CD4-positive, alpha-beta T cell treated with Interleukin-4 for 4 hours (primary cell): ENCODE results near the gene LDLRAD3.
"Not testable (repeated sequence)": the region's sequence is repeated elsewhere in the genome, so short reads cannot be mapped to it uniquely, and the experiment has no call there.

ENCODE experiments used
- DNase-seq: peaks from one replicate; pipeline ENCODE4 v3.0.0-alpha.2; 2020

LDLRAD3 gene

DNA sequence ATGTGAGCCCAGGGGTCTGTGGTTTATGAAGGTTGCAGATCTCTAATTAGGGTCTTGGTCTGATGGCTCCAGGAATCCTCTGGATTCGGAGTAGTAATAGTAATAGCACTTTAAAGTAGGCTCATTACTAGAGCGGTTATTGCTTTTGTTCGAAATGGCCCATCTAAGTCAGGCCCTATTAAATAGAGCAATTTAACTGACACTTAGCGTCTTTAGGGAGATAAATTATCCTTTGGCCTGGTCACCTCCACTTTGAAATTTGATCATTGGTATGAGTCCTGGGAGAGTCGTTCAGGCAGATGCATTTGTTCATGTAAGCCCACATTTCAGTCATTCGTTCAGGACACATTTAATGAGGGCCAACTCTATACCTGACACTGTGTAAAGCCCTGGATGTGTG is 54.8 kb downstream of the LDLRAD3 start:
- DNase-seq: no peak

DNA sequence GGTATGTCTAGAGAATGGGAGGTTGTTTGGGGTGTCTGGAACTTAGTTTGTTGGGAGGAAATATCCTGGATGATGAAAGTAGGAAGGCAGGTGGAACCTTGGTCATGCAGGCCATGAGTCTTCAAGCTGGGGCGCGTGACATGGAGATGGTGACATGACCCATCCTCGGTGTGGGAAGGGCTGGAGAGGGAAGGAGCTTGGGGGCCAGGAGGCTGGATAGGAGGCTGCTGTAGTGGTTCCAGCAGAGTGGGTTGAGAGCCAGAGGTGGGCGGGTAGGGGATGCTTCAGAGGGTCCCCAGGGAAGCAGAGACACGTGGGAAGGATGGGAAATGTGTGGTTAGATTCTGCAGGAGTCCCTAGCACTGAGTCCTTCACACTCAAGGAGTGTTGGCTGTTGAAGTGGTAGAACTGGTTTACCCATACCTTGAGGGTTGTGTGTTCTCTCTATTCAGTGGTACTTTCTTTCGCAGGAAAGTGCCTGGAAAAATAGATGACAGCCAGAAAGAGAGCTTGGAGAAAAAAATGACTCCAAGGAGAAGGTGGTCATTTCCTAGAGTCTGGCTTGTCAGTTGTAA is 56.8 kb downstream of the LDLRAD3 start:
- DNase-seq: no peak

GRCh38 chr11:36002196-36002595 is 58.3 kb downstream of the LDLRAD3 start:
- no peak for DNase-seq

DNA sequence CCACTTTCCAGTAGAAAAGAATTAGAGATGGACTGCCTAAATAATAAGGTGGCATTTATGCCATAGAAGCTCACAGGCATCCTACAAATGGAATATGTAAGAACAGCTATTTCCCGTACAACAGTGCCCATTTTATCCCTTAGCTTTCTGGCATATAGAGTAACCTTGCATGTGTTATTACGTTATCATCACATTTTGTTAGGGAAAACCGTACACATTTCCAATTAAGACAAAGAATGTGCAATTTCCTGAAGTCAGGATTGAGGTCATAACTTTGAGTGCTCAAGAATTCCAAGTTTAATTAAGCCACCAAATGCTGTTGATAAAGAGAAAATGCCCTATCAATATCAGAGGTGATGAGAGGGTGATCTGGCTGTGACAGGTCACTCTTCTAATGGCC is 58.9 kb downstream of the LDLRAD3 start:
- no peak for DNase-seq

DNA sequence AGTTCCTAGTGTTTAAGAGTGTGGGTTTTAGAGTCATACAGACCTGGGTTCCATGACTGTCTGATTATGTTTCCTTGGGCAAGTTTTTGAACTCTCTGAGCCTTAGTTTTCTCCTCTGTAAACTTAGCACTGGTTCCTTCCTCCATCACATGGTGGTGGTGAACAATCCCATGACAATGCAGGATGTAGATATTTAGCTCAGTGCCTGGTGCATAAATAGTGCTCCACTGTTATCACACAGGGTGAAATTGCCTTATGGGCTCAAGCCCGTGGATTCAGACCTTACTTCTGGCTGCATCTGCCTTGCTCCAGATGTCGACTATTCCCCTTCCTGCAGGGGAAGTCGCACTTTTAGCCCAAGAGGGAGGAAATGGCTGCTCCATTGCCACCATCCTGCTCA is 62.7 kb downstream of the LDLRAD3 start:
- DNase-seq: no peak

DNA sequence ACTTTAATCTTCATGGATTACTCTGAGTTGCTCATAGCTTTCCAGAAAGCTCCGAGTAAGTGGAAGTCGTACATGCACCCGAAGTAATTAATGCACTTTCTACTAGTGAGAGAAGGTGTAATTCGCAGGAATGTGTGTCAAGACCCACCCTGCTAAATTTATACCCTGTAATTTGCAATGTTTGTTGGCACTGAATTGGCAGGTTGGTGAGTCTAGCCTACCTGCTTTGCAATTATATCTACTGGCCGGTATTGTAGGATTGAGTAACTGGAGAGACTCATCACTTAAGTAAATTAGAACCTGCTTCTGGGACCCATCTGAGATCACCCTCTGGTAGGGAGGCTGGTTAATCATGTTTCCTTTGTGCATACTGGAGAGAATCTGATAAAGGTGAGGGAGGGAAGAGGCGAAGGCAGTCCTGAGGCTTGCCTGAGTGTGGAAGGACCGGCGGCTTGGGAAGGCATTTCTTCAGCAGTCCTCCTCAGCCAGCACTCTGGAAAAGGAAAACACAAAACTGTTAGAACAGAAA is 63.3 kb downstream of the LDLRAD3 start:
- no peak for DNase-seq

DNA sequence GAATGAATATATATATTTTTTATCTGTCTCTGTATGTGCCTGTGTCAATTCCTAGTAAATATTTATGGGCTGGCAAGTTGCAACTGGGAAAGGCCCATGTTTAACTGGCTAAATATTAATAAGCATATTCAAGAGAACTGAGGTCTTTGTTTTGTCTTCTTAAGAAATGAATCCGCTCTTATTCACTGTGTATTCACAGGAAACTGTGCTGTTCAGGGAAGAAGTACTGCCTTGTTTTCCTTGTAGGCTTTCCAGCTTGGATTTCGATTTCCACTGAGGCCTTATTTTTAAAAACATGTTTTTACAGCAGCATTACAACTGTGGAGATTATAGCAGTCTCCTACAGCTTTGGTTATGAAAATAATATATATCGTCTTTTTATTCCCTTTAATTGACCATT is 64.7 kb downstream of the LDLRAD3 start:
- DNase-seq: no peak

- no peak for DNase-seq
Measured at GRCh38 chr11:36009473-36009872, 65.6 kb downstream of the LDLRAD3 start.

- no peak for DNase-seq
Measured at GRCh38 chr11:36010010-36010740, 66.3 kb downstream of the LDLRAD3 start.

DNA sequence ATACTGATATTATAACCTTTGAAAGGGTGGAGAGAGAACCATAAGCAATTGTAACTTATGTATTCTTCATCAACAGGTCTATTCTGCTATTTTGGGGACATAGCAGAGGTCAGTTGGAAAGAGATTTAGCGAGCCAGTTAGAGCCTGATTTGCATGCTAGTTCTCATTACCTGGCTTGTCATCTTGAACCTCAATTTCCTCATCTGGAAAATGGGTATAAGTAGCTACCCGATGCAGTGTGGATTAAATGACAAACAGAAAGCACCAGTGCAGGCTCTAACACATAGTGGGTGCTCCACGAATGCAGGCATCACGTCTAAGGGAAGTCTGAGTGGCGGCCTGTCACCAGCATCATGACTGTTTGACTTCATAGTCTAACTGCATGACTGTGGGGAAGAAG is 67.7 kb downstream of the LDLRAD3 start:
- no peak for DNase-seq

DNA sequence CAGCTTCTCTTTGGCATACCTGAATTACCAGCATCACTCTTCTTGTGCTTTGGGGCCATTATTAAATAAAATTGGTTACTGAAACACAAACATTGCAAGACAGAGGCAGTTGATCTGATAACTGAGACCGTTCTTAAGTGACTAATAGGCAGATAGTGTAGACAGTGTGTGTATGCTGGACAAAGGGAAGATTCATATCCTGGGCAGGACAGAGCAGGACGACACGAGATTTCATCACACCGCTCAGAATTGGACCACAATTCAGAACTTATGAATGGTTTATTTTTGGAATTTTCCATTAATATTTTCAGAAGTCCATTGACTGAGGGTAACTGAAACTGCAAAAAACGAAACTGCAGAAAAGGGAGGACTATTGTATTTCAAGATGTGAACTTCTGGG is 68.6 kb downstream of the LDLRAD3 start:
- DNase-seq: no peak

- no peak for DNase-seq
Measured at GRCh38 chr11:36012979-36013378, 69.1 kb downstream of the LDLRAD3 start.

DNA sequence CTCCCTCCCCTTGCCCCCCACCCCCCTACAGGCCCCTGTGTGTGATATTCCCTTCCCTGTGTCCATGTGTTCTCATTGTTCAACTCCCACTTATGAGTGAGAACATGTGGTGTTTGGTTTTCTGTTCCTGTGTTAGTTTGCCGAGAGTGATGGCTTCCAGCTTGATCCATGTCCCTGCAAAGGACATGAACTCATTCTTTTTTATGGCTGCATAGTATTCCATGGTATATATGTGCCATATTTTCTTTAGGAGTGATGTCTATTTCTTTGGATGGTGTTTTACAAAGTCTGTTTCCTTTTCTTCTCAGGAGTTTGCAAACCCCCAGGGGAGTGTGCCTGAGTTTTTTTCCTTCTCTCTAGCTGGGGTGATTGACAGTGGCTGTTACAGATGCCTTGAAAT is 69.6 kb downstream of the LDLRAD3 start:
- DNase-seq: not testable (repeated sequence)

DNA sequence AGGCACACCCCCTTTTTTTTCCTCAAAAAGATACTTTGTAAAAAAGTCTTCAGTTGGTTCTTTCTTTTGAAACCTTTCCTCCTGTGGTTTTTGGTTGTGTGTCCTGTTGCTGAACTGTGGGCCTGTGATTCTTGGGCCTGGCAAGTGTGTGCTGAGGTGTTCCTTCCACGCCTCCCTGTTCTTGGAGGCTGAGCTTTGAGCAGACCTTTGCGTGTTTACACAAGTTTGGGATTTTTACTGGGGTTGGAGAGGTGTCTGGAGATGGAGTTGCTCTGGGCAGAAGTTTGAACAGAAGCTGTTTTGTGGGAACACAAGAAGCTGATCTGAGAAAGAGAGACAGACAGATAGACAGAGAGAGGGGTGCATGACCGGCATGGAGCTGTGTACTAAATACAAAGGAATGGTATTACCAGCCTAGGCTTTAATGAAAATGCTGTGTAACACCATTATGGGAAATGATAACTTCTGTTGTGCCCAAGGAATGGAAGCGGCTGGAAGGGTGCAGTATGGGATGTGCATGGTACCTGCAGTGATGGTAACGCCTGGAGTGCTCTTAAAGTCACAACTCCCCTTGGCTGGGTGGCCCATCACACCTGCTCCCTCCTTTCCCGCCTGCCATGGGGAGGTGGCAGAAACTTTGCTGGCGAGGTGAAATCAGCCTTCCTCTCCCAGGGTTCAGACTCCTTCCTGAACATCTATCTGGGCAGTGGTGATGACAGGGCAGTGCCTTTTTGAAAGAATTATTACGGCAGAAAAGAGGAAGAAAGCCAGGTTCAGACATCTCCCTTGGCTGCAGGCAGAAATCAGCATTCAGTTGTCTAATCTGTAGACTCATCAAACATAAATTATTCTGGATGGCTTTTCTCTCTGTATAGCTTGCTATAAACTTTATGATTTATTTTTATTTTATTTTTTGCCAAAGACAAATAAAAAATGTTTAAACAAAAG is 70.4 kb downstream of the LDLRAD3 start:
- DNase-seq: no peak

DNA sequence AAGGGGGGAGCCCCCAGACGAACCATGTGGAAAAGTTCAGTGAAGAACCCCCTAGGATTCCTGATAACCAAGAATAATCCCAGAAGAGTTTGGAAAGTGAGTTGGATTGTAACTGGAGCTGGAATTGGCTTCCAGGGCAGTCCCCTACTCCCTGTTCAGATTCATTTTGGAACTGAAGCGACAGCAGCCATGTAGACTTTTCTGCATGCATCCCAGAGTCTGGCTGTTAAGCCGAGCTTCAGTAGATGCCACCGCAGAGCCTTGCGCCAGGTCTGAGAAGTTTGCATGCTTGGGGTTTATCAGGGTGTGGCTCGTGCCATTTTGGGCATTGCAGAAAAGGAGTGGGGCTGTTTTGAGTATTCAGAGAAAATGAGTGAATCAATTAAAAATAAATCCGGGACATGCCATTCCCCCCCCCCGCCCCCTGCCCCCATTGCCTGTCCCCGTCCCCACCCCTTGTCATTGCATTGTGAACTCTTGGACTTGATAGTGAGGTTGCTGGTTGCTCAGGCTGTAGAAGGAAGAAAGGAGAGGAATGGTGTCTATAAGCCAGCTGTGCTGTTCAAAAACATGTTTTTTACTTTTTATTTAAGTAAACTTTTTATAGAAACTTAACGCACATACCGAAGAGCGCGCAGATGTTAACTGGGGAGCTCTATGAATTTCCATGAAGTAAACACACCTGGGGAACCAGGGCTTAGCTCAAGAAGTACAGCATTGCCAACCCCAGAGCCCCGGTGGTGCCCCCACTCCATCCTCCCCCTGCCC is 71.2 kb downstream of the LDLRAD3 start:
- no peak for DNase-seq

DNA sequence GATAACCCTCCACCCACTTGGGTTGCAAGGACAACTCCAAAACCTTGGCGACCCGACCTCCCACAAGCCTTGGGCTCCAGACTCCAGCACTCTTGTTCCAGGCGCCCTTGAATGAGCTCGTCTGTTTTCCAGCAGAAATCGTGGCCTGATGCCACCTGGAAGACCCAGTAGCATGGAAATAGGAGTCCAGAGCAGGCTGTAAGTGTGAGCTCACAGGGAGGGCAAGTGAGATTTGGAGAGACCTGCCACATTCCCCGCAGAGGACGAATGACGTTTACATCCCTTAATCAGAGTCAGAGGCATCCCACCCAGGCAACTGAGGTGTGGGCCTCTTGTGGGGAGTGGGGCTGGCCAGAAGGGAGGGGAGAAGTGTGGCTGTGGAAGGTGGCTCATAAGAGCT is 71.9 kb downstream of the LDLRAD3 start:
- DNase-seq: no peak

- no peak for DNase-seq
Measured at GRCh38 chr11:36016263-36016662, 72.4 kb downstream of the LDLRAD3 start.

GRCh38 chr11:36016709-36017108 is 72.8 kb downstream of the LDLRAD3 start:
- no peak for DNase-seq

- no peak for DNase-seq
Measured at GRCh38 chr11:36019005-36019596, 75.2 kb downstream of the LDLRAD3 start.

DNA sequence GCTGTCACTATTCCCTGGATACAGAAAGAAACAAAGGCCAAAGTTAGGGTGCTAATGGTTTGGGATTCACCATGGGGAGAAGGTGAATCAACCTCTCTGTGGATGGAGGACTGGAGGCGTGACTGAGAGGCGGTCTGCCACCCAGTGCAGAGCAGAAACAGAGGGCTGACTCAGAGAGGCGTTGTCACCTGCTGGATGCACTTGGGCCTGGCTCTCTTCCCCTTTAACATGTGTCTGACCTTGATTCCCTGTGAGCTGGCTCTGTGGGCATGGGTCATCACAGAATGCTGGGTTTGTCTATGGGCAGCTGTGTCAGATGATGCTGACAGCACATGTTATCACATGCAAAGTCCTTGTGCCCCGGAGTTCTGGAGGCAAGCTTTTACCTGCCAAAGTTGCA is 75.9 kb downstream of the LDLRAD3 start:
- no peak for DNase-seq

- DNase-seq: no peak
Measured at GRCh38 chr11:36022882-36023281, 79.0 kb downstream of the LDLRAD3 start.

GRCh38 chr11:36023922-36024321 is 80.1 kb downstream of the LDLRAD3 start:
- DNase-seq: no peak
